ENCODE results near the gene PRKAG2.

DNA sequence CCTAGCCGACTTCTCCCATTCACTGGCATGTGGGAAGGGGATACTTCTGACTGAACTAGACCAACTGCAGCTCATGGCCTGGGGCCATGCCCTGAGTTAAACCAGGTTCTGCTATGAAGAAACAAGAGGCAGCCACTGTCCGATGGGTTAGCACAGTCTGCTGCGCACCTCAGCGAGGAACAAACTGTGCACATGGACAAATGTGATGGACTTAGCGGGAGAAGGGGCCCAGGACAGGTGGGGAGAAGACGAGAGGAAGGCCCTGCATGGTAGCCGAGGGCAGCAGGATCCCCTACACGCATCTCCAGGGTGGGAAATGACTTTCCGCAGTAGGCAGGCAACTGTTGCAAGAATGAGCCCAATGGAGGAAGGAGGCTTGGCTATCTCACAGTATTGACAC is 115.0 kb downstream of the PRKAG2 start:
- TF ChIP-seq, protein P1, sequence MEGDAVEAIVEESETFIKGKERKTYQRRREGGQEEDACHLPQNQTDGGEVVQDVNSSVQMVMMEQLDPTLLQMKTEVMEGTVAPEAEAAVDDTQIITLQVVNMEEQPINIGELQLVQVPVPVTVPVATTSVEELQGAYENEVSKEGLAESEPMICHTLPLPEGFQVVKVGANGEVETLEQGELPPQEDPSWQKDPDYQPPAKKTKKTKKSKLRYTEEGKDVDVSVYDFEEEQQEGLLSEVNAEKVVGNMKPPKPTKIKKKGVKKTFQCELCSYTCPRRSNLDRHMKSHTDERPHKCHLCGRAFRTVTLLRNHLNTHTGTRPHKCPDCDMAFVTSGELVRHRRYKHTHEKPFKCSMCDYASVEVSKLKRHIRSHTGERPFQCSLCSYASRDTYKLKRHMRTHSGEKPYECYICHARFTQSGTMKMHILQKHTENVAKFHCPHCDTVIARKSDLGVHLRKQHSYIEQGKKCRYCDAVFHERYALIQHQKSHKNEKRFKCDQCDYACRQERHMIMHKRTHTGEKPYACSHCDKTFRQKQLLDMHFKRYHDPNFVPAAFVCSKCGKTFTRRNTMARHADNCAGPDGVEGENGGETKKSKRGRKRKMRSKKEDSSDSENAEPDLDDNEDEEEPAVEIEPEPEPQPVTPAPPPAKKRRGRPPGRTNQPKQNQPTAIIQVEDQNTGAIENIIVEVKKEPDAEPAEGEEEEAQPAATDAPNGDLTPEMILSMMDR (IDR thresholded peaks at IDR 0.05; ENCODE audit: low read length) = no peak
- no peak for TF ChIP-seq EZH2 (IDR thresholded peaks at IDR 0.05; ENCODE audit: borderline replicate concordance, low read length)

All from OCI-LY1 (cell line).